GM19463 (cell line): ENCODE measurements around the gene LRGUK.
"Not testable (repeated sequence)": the region's sequence is repeated elsewhere in the genome, so short reads cannot be mapped to it uniquely, and the experiment has no call there.

Experiments
- ATAC-seq: cut with Tn5 transposase; IDR thresholded peaks from one replicate; pipeline ENCODE4 v1.9.1; 2021; ENCODE audit warnings: mild to moderate bottlenecking, moderate library complexity; ENCODE audit not compliant: unreplicated experiment

The LRGUK gene

DNA sequence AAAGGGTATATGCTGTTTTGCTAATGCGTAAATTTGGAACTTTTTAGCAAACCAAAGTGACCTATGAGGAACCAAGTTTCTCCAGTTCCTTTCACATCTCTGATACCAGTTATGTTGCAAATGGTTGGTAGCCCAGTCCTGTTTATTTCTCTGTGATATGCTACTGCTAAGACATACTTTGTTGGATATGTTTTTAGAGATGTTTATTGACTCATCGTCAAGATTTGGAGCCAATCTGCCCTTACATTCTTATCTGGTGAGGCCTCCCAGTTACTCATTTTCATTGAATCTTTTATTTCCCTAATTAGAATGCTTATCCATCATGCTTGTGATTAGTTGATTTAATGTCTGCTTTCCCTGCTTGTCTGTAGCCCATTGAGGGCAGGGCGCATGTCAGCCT lies 58.9 kb downstream of the LRGUK start:
- ATAC-seq: no peak

DNA sequence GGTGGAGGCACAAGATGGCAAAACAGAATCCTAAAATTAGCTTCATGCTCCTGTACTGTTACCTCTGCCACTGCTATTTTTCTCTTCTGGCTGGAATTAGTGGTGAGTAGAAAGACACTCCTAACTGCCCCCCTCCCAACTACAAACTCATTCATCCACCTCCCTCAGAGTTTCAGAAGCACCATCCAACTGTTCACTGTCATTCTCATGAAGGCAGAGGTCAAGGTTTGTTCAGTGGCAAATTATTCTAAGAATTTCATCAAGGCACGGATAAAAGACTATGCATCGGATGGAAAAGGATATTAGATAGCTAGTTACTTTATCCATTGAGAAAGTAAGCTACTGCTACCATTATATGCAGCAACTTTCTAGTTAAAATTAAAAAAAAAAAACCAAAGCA lies 59.7 kb downstream of the LRGUK start:
- no peak for ATAC-seq

GRCh38 chr7:134187893-134188292 lies 60.8 kb downstream of the LRGUK start:
- ATAC-seq: no peak

GRCh38 chr7:134188311-134188710 lies 61.2 kb downstream of the LRGUK start:
- no peak for ATAC-seq

DNA sequence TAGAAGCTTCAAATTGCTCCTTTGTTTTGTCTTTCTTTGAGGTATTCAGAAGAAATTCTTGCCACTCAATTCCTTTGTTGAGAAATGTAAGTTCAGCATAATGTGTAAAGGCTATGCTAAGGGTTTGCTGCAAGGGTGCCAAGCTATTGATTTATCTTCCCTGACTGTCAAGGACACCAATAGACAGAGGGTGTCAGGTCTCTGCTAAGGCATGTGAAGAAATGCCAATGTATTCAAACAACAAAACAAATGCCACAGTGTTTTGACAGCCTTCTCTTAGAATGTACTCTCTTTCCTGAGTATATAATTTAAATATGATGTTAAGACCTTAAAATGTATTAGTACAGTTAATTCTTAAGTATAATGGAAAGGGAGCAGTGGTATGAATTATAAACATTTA lies 62.4 kb downstream of the LRGUK start:
- no peak for ATAC-seq

- ATAC-seq: no peak
Observed at GRCh38 chr7:134191876-134192275, 64.7 kb downstream of the LRGUK start.

DNA sequence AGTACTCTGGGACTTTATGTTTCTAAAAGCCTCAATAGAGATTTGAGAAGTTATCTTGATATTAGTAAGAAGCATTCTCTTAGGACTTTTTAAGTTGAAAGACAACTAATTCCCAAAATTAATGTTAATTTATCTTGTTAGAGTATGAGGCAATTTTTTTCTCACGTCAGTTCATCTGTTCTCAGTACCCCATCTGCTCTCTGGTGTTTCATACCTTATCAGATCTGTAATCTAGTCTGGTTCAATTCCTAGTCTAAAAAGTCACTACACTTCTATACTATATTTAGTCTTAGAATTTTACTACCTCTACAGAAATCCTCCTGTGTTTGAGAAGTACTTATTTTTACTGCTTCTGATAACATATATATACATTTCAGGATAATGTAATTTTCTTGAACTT lies 66.1 kb downstream of the LRGUK start:
- ATAC-seq: no peak

DNA sequence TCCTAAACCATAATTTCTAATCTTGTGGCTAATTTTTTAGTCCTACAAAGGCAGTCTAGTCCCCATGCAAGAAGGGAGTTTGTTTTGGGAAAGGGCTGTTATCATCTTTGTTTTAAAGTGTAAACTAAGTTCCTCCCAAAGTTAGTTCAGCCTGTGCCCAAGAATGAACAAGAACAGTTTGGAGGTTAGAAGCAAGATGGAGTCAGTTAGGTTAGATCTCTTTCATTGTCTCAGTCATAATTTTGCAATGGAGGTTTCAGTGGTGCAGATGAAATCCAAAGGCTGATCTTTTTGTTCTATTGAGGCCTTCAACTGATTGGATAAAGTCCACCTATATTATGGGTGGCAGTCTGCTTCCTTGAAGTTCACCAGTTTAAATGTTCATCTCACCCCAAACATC lies 68.1 kb downstream of the LRGUK start:
- ATAC-seq: no peak

GRCh38 chr7:134196439-134196838 lies 69.3 kb downstream of the LRGUK start:
- ATAC-seq: no peak

DNA sequence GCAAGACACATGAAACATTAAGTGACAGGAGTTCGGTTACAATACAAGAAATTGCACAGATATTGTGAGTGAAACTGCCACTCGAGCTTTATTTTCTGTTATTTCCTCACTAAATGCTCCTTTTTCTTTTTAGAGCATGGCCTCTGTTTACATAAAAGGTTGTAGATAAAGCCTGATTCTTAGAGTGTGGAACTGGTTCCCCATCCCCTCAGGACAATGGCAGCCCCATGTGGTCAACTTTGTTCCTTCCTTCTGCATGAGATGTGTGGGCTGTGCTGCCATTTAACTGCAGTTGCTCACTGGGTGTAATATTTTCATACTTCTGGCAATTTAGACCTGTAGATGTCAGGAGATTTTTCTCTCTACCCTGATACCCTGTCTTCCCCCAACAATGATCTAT lies 70.2 kb downstream of the LRGUK start:
- no peak for ATAC-seq

GRCh38 chr7:134200970-134201369 lies 73.8 kb downstream of the LRGUK start:
- no peak for ATAC-seq

GRCh38 chr7:134201569-134202261 lies 74.6 kb downstream of the LRGUK start:
- no peak for ATAC-seq

- ATAC-seq: no peak
Observed at GRCh38 chr7:134203186-134203889, 76.2 kb downstream of the LRGUK start.

- ATAC-seq: no peak
Observed at GRCh38 chr7:134209322-134210015, 82.3 kb downstream of the LRGUK start.

DNA sequence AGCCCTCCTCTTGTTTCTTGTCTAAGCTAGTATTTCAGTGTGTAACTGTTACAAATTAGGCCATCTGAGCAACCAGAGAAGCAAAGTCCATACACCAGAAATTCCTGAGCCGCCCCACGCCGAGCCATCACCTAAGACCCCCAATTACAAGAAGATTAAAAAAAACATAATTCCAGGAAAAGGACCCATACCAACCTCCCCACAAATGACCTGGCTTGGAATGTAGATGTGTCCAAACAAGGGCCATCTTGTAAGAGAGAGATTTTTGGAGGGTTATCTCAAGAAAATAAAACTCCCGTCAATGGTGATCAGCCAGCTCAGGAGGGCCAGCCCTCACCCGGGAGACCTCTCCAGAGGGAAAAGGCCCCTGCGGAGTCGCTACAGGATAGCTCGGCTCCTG lies 83.1 kb downstream of the LRGUK start:
- no peak for ATAC-seq

GRCh38 chr7:134210976-134211663 lies 84.0 kb downstream of the LRGUK start:
- no peak for ATAC-seq

DNA sequence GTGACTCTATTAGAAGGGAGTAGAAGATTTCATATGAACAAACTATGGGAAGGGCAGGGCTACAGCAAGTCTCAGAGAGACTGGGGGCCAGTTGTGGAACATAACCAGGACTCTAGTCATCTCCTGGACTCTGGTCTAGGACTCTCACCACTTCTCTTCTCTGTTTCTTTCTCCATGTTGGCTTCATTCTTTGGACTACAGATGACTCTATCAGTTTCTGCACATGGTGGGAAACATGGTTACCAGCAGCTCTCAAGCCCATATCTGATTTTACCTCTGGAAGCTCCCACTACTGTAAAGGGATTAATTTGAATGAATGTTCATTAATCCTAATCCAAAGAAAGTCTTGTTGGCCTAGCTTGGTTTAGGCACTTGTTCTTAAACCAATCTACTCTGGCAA lies 84.7 kb downstream of the LRGUK start:
- no peak for ATAC-seq

DNA sequence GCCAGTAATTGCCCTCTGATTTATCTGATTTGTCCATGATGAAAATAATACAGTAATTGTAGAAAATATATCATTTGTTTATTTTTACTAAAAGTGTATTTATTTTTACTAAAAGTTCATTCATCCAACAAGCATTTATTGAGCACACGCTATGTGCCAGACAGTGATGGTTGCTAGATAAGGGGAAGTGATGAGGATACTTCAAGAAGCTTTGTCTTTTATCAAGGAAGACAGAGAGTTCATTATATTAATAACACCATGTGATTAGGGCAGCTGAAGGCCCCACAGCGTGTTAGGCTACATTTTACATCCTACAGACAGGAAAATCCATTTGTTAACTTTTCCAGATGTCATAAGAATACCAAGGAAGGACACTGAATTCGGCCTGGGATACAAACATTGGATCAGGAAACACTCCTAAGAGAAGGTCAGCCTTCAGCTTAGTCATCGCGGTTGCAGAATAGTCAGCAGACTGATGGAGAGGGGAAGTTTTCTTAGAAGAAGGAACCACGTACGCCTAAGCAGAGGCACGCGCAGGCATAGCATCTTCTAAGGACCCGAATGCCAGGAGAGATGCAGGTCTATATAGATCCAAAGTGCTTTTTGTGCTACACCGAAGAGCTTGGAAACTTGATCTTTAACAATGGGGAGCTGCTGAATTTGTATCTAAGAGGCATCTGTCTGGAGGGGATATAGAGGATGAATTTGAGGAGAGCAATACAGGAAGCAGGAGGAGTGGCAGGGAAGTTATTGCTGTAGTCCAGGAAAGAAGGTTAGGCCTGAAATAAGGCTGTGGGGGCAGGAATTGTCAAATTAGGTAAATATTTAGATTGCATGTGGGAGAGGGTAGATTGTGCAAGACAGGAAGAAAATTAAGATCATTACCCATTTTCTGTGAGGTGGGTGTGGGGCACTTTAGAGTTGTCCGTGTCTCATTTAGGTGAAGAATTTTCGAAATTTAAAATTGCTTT lies 85.7 kb downstream of the LRGUK start:
- ATAC-seq: no peak

GRCh38 chr7:134220236-134220635 lies 93.1 kb downstream of the LRGUK start:
- ATAC-seq: no peak

DNA sequence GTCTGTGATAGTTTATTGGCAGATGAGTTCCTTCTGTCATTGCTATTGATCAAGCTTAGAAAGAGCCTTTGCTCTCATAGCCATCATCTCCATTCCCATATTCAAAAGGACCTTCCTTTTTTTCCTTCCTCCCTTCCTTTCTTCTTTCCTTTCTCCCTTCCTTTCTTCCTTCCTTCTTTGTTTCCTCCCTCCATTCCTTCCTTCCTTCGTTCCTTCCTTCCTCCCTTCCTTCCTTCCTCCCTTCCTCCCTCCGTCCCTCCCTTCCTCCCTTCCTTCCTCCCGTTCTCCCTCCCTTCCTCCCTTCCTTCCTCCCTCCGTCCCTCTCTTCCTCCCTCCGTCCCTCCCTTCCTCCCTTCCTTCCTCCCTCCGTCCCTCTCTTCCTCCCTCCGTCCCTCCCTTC lies 104.2 kb downstream of the LRGUK start:
- ATAC-seq: not testable (repeated sequence)
